HT1080 (cell line): Measurements from ENCODE around the gene NINJ2. TPM values are rescaled to one million over a fixed set of nuclear protein-coding genes. Genes with fewer than 3 reads are reported as not detected.

ENCODE experiments used
- DNase-seq: peaks from one replicate; pipeline ENCODE4 v3.0.0-alpha.2; 2015; ENCODE audit warnings: low read depth
- small RNA-seq: library from RNA; depleted of rRNA; stranded (forward); fragments of <200 nt; gene quantifications from one replicate; pipeline ENCODE3, GENCODE V24; 2014
- total RNA-seq: library from RNA; depleted of rRNA; stranded (reverse); fragments of >200 nt; shearing (Covaris generic); gene quantifications from 2 replicates; pipeline ENCODE4 v1.2.3, GENCODE V29; 2014; rRNA removed

The NINJ2 gene
- total RNA-seq, 1 experiment from 2014 or later = 0.50 TPM

DNA sequence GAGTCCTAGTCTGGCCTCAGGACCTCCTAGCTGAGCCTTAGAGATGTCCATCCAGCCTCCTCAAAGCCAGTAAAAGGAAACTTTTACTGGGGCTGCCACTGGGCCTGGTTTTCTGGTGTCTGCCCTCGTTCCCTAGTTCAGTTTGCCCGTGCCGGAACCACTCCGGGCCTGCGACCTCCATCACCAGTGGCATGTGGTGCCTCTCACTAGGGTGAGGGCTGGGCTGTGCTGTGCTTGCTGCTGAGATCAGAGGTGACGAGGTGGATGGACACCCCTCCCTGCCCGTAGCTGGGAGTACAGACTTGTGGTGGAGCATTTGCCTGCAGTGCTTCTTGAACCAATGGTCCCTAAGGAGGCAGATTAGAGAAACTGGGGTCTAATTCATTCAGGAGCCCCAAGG is 127.8 kb downstream of the NINJ2 start:
- DNase-seq = no peak

DNA sequence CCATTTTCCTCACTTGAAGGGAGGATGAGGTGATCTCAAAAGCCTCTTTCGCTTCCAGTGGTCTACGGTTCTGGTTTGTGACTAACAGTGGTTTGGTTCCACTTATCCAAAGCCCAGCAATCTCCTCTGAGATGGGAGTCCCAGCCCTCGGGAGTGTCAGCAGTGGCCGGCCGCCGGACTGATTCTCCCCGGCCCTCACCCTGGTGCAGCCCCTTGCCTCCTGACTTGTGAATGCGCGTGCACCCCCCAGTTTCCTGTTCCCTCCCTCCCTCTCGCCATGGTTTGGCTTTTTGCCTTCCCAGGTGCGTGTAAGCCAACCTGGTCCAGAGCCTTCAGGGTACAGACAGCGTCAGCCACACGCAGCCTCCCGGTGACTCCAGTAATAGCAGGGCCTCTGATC is 129.0 kb downstream of the NINJ2 start:
- no peak for DNase-seq

DNA sequence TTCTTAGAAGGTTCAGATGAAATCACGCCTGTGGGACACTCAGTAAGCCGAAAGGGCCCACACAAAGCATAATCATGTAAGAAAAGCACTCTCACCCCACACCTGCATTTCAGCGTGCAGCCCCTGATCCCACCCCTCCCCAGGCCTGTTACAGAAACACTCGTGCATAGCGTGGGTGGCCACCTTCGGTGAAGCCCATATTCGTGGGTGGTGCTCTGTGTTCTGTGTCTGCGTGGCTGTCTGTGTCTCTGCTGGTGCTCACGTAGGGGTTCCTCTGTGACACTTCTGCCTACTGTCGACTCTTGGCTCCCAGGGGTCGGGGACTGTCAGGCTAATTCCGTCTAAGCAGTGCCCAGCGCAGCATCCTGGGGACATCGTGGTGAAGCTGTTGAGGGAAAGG is 129.5 kb downstream of the NINJ2 start:
- DNase-seq = no peak

DNA sequence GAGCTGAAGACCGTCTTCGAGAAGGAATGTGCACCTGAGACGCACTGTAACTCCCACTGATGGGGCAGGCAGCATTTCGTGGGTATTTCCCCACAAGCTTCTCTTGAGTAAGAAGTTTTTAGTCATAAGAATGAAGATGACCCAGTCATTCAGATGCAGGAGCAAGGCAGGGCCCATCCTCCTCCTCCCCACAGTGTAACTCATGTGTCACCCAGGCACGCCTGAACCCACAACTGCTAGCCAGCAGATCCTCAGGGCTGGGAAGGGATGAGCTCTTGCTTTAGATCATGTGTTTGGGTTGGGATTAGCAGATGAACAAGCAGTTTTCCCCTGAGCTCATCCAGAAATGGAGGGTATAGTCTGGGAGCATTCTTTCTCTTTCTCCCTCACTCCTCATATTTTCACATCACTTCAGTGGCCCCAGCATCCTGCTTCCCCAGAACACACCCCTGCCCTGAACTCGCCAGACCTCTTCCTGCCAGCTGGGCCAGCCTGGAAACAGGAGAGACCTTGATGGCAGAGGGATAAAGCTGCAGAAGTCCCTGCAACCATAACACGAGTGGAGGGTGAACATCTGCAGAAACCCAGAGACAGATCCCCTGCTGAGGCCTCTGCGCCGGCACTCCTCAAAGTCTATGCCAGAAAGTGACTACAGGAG is 130.2 kb downstream of the NINJ2 start:
- DNase-seq = peak; percentile 67

DNA sequence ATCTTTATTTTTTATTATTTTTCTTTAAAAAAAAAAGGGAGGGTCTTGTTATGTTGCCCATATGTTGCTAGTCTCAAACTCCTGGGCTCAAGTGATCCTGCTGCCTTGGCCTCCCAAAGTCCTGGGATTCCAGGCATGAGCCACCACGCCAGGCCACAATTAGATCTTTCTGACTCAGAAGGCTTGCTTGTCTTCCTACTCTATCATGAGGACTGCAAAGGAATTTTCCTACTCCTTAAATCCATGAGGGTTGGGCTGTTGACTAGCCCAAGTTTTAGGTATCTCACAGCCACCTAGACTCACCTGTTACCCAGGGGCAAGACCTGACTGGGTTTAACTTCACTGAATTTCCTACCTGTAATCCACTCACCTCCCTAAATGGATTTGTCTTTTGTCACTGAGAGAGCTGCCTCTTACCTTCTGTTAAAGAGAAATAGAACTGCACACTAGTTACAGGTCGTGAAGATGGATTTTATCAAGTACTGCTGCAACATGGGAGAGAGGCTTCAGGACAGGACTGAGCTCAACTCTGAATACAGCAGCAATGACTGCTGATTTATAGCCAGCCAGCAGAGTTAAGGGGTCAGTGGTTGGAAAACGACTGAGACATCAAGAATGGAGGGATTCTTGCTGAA is 131.2 kb downstream of the NINJ2 start:
- peak; percentile 21 for DNase-seq

DNA sequence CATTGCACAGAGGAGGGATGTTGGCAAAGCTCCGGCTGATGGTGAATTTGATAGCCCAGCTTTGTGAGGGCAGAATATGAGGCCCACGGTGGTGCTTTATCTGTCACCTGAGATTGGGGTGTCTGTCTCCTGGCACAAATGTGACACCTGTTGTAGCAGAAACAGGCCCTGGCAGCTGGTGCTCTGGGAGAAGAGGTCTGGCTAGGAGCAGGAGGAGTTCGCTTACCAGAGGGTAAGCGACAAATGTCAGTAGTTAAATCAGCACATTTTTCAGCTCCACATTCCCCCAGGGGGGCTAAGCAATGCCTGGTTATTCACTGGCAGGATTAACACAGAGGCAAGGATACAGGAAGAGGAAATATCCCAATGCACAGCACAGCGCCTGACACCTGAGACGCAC is 132.4 kb downstream of the NINJ2 start:
- no peak for DNase-seq

DNA sequence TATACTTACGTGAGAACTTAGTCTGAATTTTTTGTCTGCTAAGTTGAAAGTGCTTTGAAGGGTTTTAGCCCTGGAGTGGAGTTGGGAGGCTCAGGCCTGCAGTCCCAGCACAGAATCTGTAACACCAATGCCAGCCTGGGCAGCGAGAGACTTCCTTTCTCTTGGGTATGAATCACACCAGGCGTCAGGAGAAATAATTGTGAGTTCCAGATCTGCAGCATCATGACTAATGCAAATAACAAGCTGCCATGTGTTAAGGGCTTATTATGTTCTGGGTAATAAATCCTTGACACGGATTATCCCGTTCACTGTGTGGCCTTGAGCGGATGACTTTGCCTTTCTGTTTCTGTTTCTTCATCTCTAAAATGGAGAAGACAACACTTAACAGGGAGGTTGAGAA is 132.9 kb downstream of the NINJ2 start:
- peak; percentile 76 for DNase-seq

DNA sequence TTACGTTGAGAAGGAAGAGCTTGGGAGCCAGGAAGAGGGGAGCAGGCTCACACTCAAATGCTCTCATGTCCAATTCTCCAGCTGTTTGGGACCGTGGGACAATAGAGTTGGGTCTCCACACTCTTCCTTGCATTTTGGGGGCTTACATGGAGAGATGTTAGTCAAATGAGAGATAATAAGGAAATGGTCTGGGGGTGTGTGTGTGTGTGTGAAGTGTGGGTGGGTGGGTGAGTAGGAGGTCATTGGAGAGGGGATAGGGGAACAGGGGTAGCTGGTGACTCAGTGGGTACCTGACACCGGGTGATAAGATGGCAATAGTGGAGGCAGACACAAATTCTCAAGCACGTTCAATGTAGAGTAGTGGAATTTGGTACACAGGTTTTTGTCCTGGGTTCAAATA is 135.5 kb downstream of the NINJ2 start:
- DNase-seq = no peak

DNA sequence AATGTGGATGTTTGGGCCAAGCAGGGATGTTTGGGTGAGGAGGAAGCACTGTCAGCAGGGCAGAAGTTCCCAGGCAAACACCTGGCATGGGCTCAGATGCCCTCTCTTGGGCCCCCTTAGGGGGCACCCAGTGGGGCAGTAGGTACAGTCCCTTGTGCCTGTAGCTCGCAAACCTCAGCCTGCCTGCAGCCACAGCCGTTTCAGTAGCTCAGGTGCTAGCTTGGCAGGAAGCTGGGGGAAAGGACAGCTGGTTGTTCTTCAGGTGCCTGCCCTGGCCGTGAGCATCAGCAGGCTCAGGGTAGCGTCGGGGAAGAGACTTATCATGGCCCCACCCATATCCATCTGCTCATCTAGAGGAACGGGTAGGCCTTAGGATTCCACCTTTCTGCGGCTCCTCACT is 136.0 kb downstream of the NINJ2 start:
- no peak for DNase-seq

DNA sequence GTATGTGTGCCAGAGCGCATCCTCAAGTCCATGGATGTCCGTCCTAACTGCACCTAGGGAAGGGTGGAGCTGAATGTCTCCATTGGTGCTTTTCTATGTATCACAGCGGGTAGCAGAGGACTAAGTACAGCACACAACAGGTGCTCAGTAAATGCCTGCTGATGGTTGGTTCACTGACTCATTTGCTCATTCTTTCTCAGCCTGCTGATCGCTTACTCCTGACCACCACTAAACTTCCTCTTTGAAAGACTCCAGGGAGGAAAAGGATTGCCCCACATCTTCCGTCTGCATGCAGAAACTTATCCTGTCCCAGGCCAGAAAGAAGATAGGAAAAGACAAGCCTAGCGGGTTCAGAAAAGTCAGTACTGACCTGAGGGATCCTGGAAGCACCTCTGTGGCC is 137.2 kb downstream of the NINJ2 start:
- DNase-seq = no peak

DNA sequence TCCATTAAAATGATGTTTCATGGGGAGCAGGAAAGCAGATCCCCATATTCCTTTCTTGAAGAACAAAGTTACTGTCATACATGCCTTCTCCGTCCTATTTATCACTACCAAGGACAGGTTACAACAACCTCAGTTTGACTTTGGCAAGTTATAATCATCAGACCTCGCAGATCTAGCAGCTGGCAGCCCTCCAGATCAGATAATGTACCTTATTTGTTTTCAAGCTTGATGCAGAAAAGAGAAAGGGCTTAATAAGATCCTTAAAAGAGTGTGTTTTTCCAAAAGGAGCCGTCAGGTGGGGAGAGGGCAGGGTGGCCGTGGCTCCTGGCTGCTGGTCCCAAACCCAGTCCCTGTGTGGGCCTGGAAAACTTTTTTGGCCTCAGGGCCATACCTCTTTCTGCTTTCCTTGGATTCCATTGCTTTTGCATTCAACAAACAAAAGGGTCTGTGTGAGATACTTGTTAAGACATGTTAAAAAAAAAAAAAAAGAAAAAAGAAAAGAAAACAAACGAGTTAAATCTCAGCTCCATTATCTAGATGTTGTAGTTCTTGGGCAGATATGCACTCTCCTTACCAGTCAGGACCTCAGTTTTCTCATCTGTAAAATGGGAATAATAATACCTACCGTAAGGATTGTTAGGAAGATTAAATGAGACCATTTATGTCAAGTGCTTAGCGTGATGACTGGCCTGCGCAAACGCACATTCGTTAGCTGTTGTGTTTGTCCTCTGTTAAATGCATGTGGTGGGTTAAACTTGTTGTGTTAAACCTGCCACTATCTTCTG is 138.9 kb downstream of the NINJ2 start:
- no peak for DNase-seq

DNA sequence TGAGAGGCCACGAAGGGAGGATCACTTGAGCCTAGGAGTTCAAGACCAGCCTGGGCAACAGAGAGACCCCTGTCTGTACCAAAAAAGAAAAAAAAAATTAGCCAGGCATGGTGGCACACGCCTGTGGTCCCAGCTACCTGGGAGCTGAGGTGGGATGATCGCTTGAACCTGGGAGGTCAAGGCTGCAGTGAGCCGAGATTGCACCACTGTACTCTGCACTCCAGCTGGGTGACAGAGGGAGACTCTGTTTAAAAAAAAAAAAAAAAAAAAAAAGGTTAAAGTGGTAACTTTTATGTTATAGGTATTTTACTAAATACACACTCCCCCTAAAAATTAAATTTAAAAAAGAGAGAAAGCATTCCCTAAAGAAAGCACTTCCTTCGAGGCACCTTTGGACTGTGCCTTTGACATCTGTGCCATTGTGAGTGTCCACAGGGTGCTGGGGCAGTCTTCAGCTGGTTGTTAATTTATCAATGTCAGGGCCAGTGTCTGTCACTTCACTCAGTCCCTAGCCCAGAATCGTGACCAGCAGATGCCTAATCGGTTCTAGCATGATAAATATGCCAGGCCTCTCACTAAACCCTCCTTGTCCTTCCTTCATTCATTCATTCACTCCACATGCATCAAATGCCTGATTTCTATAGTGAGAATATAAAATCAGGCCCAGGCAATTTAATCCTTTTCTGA is 140.4 kb downstream of the NINJ2 start:
- no peak for DNase-seq

DNA sequence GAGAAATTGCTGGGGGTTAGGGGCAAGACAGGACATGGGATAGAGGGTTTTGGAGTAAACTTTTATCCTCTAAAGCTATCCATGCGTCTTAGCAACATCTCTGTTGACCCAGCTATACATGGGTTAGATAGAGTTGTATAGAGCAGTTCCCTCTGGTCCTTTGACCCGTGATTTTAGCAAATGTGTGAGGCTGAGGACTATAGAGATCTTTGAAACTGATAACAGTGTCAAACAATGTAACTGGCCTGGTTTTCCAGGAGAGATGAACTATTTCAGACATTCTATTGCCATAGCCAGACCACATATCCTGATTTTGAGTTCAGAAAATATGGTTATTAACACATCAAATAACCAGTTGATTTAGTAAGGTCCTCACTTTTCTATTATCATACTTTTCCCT is 143.1 kb downstream of the NINJ2 start:
- no peak for DNase-seq

DNA sequence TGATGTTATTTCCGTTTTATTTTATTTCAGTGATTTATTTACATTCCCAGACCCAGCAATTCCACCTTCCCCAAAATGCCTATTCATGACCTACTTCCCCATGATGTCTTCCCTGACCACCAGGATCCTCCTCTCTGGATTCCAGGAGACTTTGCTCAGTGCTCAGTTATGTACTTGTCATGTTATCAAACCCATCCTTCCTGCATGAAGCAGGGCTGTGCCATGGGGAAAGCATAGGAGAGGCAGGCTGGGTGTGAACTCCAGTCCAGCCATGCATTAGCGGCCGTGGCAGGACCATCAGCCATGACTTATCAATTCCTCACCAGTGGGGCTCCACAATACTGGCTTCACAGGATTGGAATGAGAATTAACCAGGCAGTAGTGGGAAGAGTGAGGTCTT is 145.7 kb downstream of the NINJ2 start:
- no peak for DNase-seq

Small RNA genes lying within 50 kb of the gene (small RNA-seq; reads per million reads assigned to genes)
- not detected for gene RNU7-103P

Other genes with a start within 250 kb of the NINJ2 start
- gene B4GALNT3, start 203.5 kb downstream of the NINJ2 start, total RNA-seq = 0.27 and 0.50 TPM in 2 replicates
- 50.6 and 53.5 TPM in 2 replicates for gene WNK1, start 89.1 kb upstream of the NINJ2 start, total RNA-seq